Naive thymus-derived CD4-positive, alpha-beta T cell (primary cell): ENCODE results near the gene ITGB5. TPM values are rescaled to one million over a fixed set of nuclear protein-coding genes. Genes with fewer than 3 reads are reported as not detected.

Experiments used
- ATAC-seq: fragments of 150-1000 bp; cut with Tn5 transposase; 2 replicates; pipeline ENCODE4 v1.10.0; 2021; ENCODE audit warnings: mild to moderate bottlenecking, moderate library complexity
- CTCF ChIA-PET: fragments of 350-600 bp; sonication (Branson Sonifier 250); formaldehyde crosslinking; loops from one replicate; lab custom pipeline; 2021; ENCODE audit warnings: antibody characterized with exemption; lab: Charles Lee
- POLR2A ChIA-PET: fragments of 350-600 bp; sonication (Branson Sonifier 250); formaldehyde crosslinking; loops from one replicate; lab custom pipeline; 2021; ENCODE audit warnings: antibody characterized with exemption, inconsistent platforms; lab: Charles Lee
- DNase-seq, 9 donors: peaks; one replicate each; pipeline versions ENCODE4 v3.0.0 to v3.0.0-alpha.2; 2020 to 2022; ENCODE audit warnings: mixed read lengths in 1 of 9
- H3K27ac ChIP-seq: one replicate; pipeline ENCODE4 v1.7.0; 2013; ENCODE audit warnings: mild to moderate bottlenecking, low read depth, low read length, moderate library complexity
- H3K27me3 ChIP-seq, 2 donors: one replicate each; pipeline ENCODE4 v1.7.0; 2013; ENCODE audit warnings: low read length in 2 of 2, mild to moderate bottlenecking in 2 of 2, moderate library complexity in 2 of 2; ENCODE audit not compliant: control insufficient read depth in 2 of 2, insufficient read depth in 2 of 2
- H3K36me3 ChIP-seq, 3 experiments: 1 replicate in 2 of 3; 2 replicates in 1 of 3; pipeline ENCODE4 v1.7.0; 2013; ENCODE audit warnings: low read length in 3 of 3, mild to moderate bottlenecking in 3 of 3, moderate library complexity in 1 of 3; ENCODE audit not compliant: insufficient read depth in 3 of 3, control insufficient read depth in 2 of 3
- H3K4me1 ChIP-seq, 2 donors: one replicate each; pipeline ENCODE4 v1.7.0; 2013; ENCODE audit warnings: low read length in 2 of 2, mild to moderate bottlenecking in 2 of 2, moderate library complexity in 1 of 2; ENCODE audit not compliant: control insufficient read depth in 2 of 2, insufficient read depth in 2 of 2
- H3K4me3 ChIP-seq: 2 replicates; pipeline ENCODE4 v1.7.0; 2013; ENCODE audit warnings: mild to moderate bottlenecking, low read length
- H3K9me3 ChIP-seq, 3 experiments: 1 replicate in 2 of 3; 2 replicates in 1 of 3; pipeline ENCODE4 v1.7.0; 2013; ENCODE audit warnings: low read length in 3 of 3; ENCODE audit not compliant: control insufficient read depth in 2 of 3
- H3K27ac Mint-ChIP-seq, 9 donors: one replicate each; pipeline ENCODE4 v1.8.0; 2020 to 2022; ENCODE audit warnings: mixed read lengths in 9 of 9, mild to moderate bottlenecking in 8 of 9, moderate library complexity in 5 of 9, inconsistent platforms in 2 of 9
- H3K27me3 Mint-ChIP-seq, 5 donors: one replicate each; pipeline ENCODE4 v1.8.0; 2021 to 2022; ENCODE audit warnings: mixed read lengths in 5 of 5, mild to moderate bottlenecking in 1 of 5
- H3K36me3 Mint-ChIP-seq, 5 donors: one replicate each; pipeline ENCODE4 v1.8.0; 2020 to 2022; ENCODE audit warnings: mixed read lengths in 5 of 5, mild to moderate bottlenecking in 3 of 5, inconsistent platforms in 1 of 5
- H3K4me1 Mint-ChIP-seq, 7 donors: one replicate each; pipeline ENCODE4 v1.8.0; 2020 to 2022; ENCODE audit warnings: mixed read lengths in 7 of 7, mild to moderate bottlenecking in 3 of 7, inconsistent platforms in 1 of 7
- H3K4me3 Mint-ChIP-seq, 10 donors: one replicate each; pipeline ENCODE4 v1.8.0; 2020 to 2022; ENCODE audit warnings: mild to moderate bottlenecking in 10 of 10, mixed read lengths in 10 of 10, moderate library complexity in 6 of 10, inconsistent platforms in 2 of 10
- H3K9me3 Mint-ChIP-seq, 11 donors: one replicate each; pipeline ENCODE4 v1.8.0; 2020 to 2022; ENCODE audit warnings: mixed read lengths in 11 of 11, mild to moderate bottlenecking in 4 of 11, inconsistent platforms in 1 of 11, moderate library complexity in 1 of 11
- intact Hi-C, 2 donors: fragments of 100-400 bp; cut with micrococcal nuclease; formaldehyde crosslinking; loops; one replicate each; pipeline ENCODE4 v1.15.1; 2023
- polyA plus RNA-seq, 2 donors: library from polyadenylated mRNA; unstranded; fragments of 300-500 nt; fragmentation: Illumina TruSeq; gene quantifications; one replicate each; pipeline ENCODE4 v1.2.3, GENCODE V29; 2021
- total RNA-seq, 6 experiments: library from RNA in 5 of 6; stranded (reverse) in 5 of 6; gene quantifications; 1 replicate in 5 of 6; 2 replicates in 1 of 6; pipeline ENCODE4 v1.2.3 and lab custom pipeline; 2021 to 2026

Gene ITGB5
- total and polyA plus RNA-seq, 7 experiments from 2014 or later, result 0.29 to 3.5 (median 2.1) TPM; not detected in 2

GRCh38 chr3:124788254-124788745, 98.9 kb downstream of the ITGB5 start:
- Histone ChIP-seq H3K27ac (no peak overlapping the region), H3K9me3 (no peaks in the 10 kb centered on the region), H3K27me3 (no peaks in the 10 kb centered on the region), H3K36me3 (no peaks in the 10 kb centered on the region), H3K4me3 (no peak overlapping the region), H3K4me1 (no peaks in the 10 kb centered on the region)
- ChIA-PET POLR2A (no interaction called here), CTCF (interaction anchor here (0.6 to 3.1 kb wide), 3 partner anchors 8 to 113 kb away, joined by 3 to 9 read pairs (median 3); no protein-coding TSS in a partner anchor)
- Mint-ChIP-seq H3K36me3 (no peaks in the 10 kb centered on the region), H3K4me1 (peaks cover 0 to 18% (median 0%) of the 10 kb centered on the region in 7 donors), H3K4me3 (no peak overlapping the region), H3K27me3 (peaks cover 0 to 7% (median 0%) of the 10 kb centered on the region in 5 donors), H3K9me3 (no peaks in the 10 kb centered on the region), H3K27ac (no peak overlapping the region)
- intact Hi-C loops, result no loop called here
- DNase-seq (no peak), ATAC-seq (no peak)

DNA sequence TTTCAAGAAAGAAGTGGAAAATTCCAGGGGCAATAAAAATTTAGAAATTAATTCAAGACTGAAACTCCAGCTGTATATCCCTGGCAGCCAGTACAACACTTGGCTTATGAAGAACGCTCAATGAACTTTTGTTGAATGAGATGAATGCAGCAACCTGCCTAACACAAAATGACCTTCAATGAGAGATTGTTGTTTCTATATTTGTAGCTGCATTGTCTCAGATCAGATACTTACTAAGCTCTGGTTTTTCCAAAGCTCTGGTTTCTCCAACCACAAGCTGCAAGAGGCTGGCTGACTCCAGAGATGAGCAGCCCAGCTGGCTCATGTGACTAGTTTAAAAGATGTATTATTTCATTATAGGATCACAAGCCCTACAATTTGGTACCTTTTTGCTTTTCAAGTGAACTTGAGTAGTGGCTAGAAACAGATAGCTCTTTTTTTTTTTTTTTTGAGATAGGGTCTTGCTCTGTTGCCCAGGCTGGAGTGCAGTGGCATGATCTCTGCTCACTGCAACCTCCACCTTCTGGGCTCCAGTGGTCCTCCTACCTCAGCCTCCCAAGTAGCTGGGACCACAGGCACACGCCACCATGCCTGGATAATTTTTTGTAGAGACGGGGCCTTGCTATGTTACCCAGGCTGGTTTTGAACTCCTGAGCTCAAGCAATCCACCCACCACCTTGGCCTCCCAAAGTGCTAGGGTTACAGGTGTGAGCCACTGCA, 99.5 kb downstream of the ITGB5 start:
- intact Hi-C loops, result no loop called here
- POLR2A ChIA-PET, result no interaction called here

DNA sequence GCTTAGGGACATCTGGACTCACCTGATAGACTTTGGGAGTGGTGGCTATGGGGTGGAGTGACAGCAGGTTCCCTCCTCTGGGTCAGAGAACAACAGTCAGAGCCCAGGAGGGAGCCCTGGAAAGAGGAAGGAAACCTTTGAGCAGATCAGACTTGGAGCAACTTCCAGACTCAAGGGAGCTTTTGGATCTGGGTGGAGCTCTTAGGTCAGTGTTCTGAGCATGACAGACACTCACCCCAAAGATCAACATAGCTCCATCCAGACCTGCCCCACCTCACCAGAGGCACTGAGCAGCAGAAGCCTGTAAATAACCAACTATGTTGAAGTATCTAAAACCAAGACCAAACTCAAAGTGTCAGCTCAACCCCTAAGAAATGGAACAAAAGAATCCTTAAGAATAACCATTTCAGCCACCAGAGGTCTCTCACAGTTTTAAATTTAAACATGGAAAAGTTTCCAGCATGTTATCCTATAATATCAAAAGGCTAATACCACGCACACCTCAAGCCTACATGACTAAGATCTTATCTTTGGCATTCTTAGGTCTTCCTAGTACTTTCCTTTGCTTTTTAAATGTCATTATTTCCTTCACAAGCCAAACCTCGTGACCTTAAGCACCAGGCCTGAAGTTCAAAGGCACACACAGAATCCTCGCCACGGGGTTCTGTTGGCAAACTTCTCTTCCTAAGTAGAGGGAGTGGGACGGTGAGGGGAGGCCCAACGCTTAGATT, 100.5 kb downstream of the ITGB5 start:
- ChIA-PET CTCF (interaction anchor here (0.6 to 3.1 kb wide), 4 partner anchors 8 to 532 kb away, joined by 3 to 9 read pairs (median 3); no protein-coding TSS in a partner anchor), POLR2A (no interaction called here)
- no peaks in the 10 kb centered on the region for H3K27me3 ChIP-seq
- DNase-seq (no peak), ATAC-seq (no peak)
- no peak overlapping the region for H3K27ac ChIP-seq
- Mint-ChIP-seq H3K9me3 (no peaks in the 10 kb centered on the region), H3K27me3 (peaks cover 0 to 7% (median 4%) of the 10 kb centered on the region in 5 donors), H3K4me1 (peaks cover 0 to 17% (median 2%) of the 10 kb centered on the region in 7 donors), H3K36me3 (no peaks in the 10 kb centered on the region), H3K27ac (peak overlapping the region in 1 of 9 donors; percentile 29), H3K4me3 (no peak overlapping the region)
- H3K36me3 ChIP-seq, result no peaks in the 10 kb centered on the region
- no peaks in the 10 kb centered on the region for H3K4me1 ChIP-seq
- intact Hi-C loops, result loop anchor here in 1 of 2 donors (1.0 kb wide), 1 partner anchor 115 kb away; no protein-coding TSS in a partner anchor
- H3K9me3 ChIP-seq, result no peaks in the 10 kb centered on the region
- no peak overlapping the region for H3K4me3 ChIP-seq

More for the DNA sequence above, 99.5 kb downstream of the ITGB5 start:
- H3K27ac Mint-ChIP-seq, result no peak overlapping the region
- peaks cover 0 to 18% (median 0%) of the 10 kb centered on the region in 7 donors for H3K4me1 Mint-ChIP-seq
- no peaks in the 10 kb centered on the region for H3K9me3 Mint-ChIP-seq
- ATAC-seq, result no peak
- Histone ChIP-seq H3K9me3 (no peaks in the 10 kb centered on the region), H3K4me3 (no peak overlapping the region), H3K4me1 (no peaks in the 10 kb centered on the region), H3K27me3 (no peaks in the 10 kb centered on the region), H3K36me3 (no peaks in the 10 kb centered on the region), H3K27ac (no peak overlapping the region)
- DNase-seq, result no peak
- H3K27me3 Mint-ChIP-seq, result peaks cover 0 to 7% (median 0%) of the 10 kb centered on the region in 5 donors
- no peaks in the 10 kb centered on the region for H3K36me3 Mint-ChIP-seq
- H3K4me3 Mint-ChIP-seq, result no peak overlapping the region
- CTCF ChIA-PET, result interaction anchor here (0.6 to 3.1 kb wide), 3 partner anchors 8 to 114 kb away, joined by 3 to 9 read pairs (median 3); no protein-coding TSS in a partner anchor

DNA sequence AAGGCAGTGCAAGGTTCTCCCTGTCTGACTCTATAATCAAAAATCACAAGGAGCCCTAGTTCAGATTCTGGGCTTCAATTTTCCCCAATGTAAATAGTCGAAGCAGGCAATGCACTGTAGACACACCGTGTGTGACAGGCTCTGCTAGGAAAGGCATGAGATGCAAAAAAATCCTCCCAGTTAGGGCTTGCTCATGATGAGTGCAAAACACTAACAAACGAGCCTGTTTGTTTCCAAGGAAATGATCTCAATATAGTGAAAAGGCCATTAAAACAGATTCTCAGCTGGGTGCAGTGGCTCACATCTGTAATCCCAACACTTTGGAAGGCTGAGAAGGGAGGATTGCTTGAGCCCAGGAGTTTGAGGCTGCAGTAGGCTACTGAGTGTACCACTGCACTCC, 101.2 kb downstream of the ITGB5 start:
- intact Hi-C loops, result loop anchor here in 1 of 2 donors (1.0 kb wide), 1 partner anchor 115 kb away; no protein-coding TSS in a partner anchor
- no peaks in the 10 kb centered on the region for H3K4me1 ChIP-seq
- no peaks in the 10 kb centered on the region for H3K9me3 Mint-ChIP-seq
- H3K9me3 ChIP-seq, result no peaks in the 10 kb centered on the region
- H3K27me3 Mint-ChIP-seq, result peaks cover 0 to 5% (median under 1%) of the 10 kb centered on the region in 5 donors
- no peak for ATAC-seq
- H3K36me3 ChIP-seq, result no peaks in the 10 kb centered on the region
- peaks cover 0 to 14% (median 3%) of the 10 kb centered on the region in 7 donors for H3K4me1 Mint-ChIP-seq
- no peak overlapping the region for H3K4me3 ChIP-seq
- ChIA-PET POLR2A (no interaction called here), CTCF (interaction anchor here (0.6 to 3.1 kb wide), 3 partner anchors 25 to 533 kb away, joined by 3 to 9 read pairs (median 3); no protein-coding TSS in a partner anchor)
- H3K27ac Mint-ChIP-seq, result no peak overlapping the region
- no peaks in the 10 kb centered on the region for H3K36me3 Mint-ChIP-seq
- no peak for DNase-seq
- no peak overlapping the region for H3K27ac ChIP-seq
- H3K27me3 ChIP-seq, result no peaks in the 10 kb centered on the region
- no peak overlapping the region for H3K4me3 Mint-ChIP-seq

- intact Hi-C loops, result no loop called here
- Histone ChIP-seq H3K36me3 (no peaks in the 10 kb centered on the region), H3K27me3 (no peaks in the 10 kb centered on the region), H3K4me3 (no peak overlapping the region), H3K4me1 (no peaks in the 10 kb centered on the region), H3K9me3 (no peaks in the 10 kb centered on the region), H3K27ac (no peak overlapping the region)
- ATAC-seq (peak; percentile 42), DNase-seq (no peak)
- H3K27ac Mint-ChIP-seq, result no peak overlapping the region
- H3K4me1 Mint-ChIP-seq, result peaks cover 0 to 20% (median 7%) of the 10 kb centered on the region in 7 donors
- no peaks in the 10 kb centered on the region for H3K9me3 Mint-ChIP-seq
- CTCF ChIA-PET, result no interaction called here
- peaks cover 0 to 5% (median 0%) of the 10 kb centered on the region in 5 donors for H3K27me3 Mint-ChIP-seq
- POLR2A ChIA-PET, result no interaction called here
- H3K36me3 Mint-ChIP-seq, result no peaks in the 10 kb centered on the region
- H3K4me3 Mint-ChIP-seq, result no peak overlapping the region
These were observed 102.3 kb downstream of the ITGB5 start for GRCh38 chr3:124784686-124785382.

DNA sequence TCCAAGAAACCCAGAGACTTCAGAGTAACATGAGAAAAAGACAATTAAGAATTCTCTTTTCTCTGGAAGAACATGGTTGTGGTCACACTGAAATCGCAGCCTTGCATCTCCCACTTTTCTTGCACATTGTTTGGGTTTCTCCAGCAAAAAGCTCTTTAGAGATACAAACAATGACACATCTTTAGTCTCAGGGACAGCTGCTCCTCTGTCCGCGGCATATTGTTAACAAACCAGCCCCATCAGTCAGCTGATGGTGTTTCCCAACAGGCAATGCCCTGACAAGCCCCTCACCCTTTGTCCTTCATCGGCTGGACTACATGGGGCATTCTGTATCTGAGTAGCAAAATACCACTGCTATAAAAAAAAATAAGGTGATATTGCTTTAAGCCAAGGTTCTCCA, 103.5 kb downstream of the ITGB5 start:
- intact Hi-C loops, result no loop called here
- H3K27me3 ChIP-seq, result no peaks in the 10 kb centered on the region
- Mint-ChIP-seq H3K4me1 (peaks cover 0 to 20% (median 7%) of the 10 kb centered on the region in 7 donors), H3K27ac (no peak overlapping the region), H3K4me3 (no peak overlapping the region), H3K27me3 (peaks cover 0 to 9% (median 0%) of the 10 kb centered on the region in 5 donors), H3K36me3 (no peaks in the 10 kb centered on the region), H3K9me3 (no peaks in the 10 kb centered on the region)
- POLR2A ChIA-PET, result no interaction called here
- no peaks in the 10 kb centered on the region for H3K4me1 ChIP-seq
- no peaks in the 10 kb centered on the region for H3K36me3 ChIP-seq
- ATAC-seq (no peak), DNase-seq (no peak)
- CTCF ChIA-PET, result no interaction called here
- no peak overlapping the region for H3K27ac ChIP-seq
- no peak overlapping the region for H3K4me3 ChIP-seq
- no peaks in the 10 kb centered on the region for H3K9me3 ChIP-seq
